A549 (cell line): ENCODE results near the gene SLC22A2. TPM values are rescaled to one million over a fixed set of nuclear protein-coding genes. Genes with fewer than 3 reads are reported as not detected.

Source experiments
- ATAC-seq, 2 experiments: fragments of 200-7000 bp in 1 of 2; fragments of >200 bp in 1 of 2; cut with Nextera tagmentation in 1 of 2; cut with Tn5 transposase in 1 of 2; 3 replicates each; pipeline versions ENCODE4 v1.8.0 to v1.9.1; 2018 to 2020; ENCODE audit warnings: mild to moderate bottlenecking in 1 of 2, moderate library complexity in 1 of 2
- CTCF ChIA-PET: fragments of 300-600 bp; sonication (Branson Sonifier 250); formaldehyde crosslinking; extraction: SDS; loops from one replicate; lab custom pipeline; 2021; ENCODE audit warnings: antibody characterized with exemption, inconsistent platforms; lab: Yijun Ruan, JAX
- POLR2A ChIA-PET: fragments of 350-600 bp; formaldehyde crosslinking; extraction: SDS; loops from one replicate; lab custom pipeline; 2021; ENCODE audit warnings: antibody characterized with exemption, inconsistent platforms; lab: Yijun Ruan, JAX
- DNase-seq, 2 experiments: peaks; one replicate each; pipeline versions ENCODE4 v3.0.0 to v3.0.0-alpha.2; 2011 to 2016; ENCODE audit warnings: low read depth in 1 of 2, low spot score in 1 of 2
- FAIRE-seq: peaks from 2 replicates; lab custom pipeline; 2011; peaks lifted over from hg19 to GRCh38; lab: Jason Lieb, UNC
- H3K27ac ChIP-seq, 2 experiments: fragments of >200 bp; sonication (Bioruptor Twin); formaldehyde crosslinking; 3 replicates each; pipeline ENCODE4 v1.5.1; 2016 to 2017
- H3K4me1 ChIP-seq: fragments of >200 bp; sonication (Bioruptor Twin); formaldehyde crosslinking; 3 replicates; pipeline ENCODE4 v1.6.1; 2016
- H3K4me2 ChIP-seq: fragments of >200 bp; sonication (Bioruptor Twin); formaldehyde crosslinking; 3 replicates; pipeline ENCODE4 v1.6.1; 2016
- H3K4me3 ChIP-seq: fragments of >200 bp; sonication (Bioruptor Twin); formaldehyde crosslinking; 3 replicates; pipeline ENCODE4 v1.5.1; 2016
- H3K9me3 ChIP-seq: fragments of >200 bp; sonication (Bioruptor Twin); formaldehyde crosslinking; 3 replicates; pipeline ENCODE4 v1.6.1; 2016
- BCL3 ChIP-seq: fragments of >200 bp; sonication (Bioruptor Twin); formaldehyde crosslinking; IDR thresholded peaks from 3 replicates; pipeline ENCODE4 v1.6.1; 2016
- CHD2 ChIP-seq: fragments of 150-350 bp; IDR thresholded peaks from 2 replicates; pipeline ENCODE4 v1.6.1; 2014; ENCODE audit warnings: low read length; ENCODE audit not compliant: partially characterized antibody
- CHD4 ChIP-seq: fragments of 200-600 bp; sonication (generic); IDR thresholded peaks from 2 replicates; pipeline ENCODE4 v1.6.1; 2016; ENCODE audit warnings: antibody characterized with exemption, mild to moderate bottlenecking, borderline replicate concordance
- EHMT2 ChIP-seq: fragments of 200-600 bp; sonication (generic); IDR thresholded peaks from 2 replicates; pipeline ENCODE4 v1.6.1; 2016; ENCODE audit warnings: antibody characterized with exemption, low read depth, mild to moderate bottlenecking, moderate library complexity
- ELK1 ChIP-seq: fragments of 150-350 bp; IDR thresholded peaks from 2 replicates; pipeline ENCODE4 v1.6.1; 2014; ENCODE audit warnings: low read depth, mild to moderate bottlenecking, low read length
- EP300 ChIP-seq, 2 experiments: fragments of >200 bp; sonication (Bioruptor Twin); formaldehyde crosslinking; IDR thresholded peaks; 2 replicates in 1 of 2; 3 replicates in 1 of 2; pipeline ENCODE4 v1.6.1; 2016 to 2017
- FOSB ChIP-seq: fragments of 250-450 bp; sonication (Bioruptor Pico); IDR thresholded peaks from 2 replicates; pipeline ENCODE4 v1.5.0; 2020; ENCODE audit warnings: mild to moderate bottlenecking, moderate library complexity
- GATA3 ChIP-seq: IDR thresholded peaks from 2 replicates; pipeline ENCODE4 v1.6.1; 2012; ENCODE audit warnings: borderline replicate concordance
- HDAC2 ChIP-seq: fragments of 200-600 bp; sonication (generic); IDR thresholded peaks from 2 replicates; pipeline ENCODE4 v1.6.1; 2016
- HEYL ChIP-seq: fragments of 250-450 bp; sonication (Bioruptor Pico); IDR thresholded peaks from 2 replicates; pipeline ENCODE4 v1.8.0; 2021; ENCODE audit warnings: mild to moderate bottlenecking, moderate library complexity
- HMGXB4 ChIP-seq: fragments of 250-450 bp; sonication (Bioruptor Pico); IDR thresholded peaks from 2 replicates; pipeline ENCODE4 v1.5.0; 2021; ENCODE audit warnings: mild to moderate bottlenecking, moderate library complexity, borderline replicate concordance
- JUN ChIP-seq, 2 experiments: fragments of >200 bp; sonication (Bioruptor Twin); formaldehyde crosslinking; IDR thresholded peaks; 2 replicates in 1 of 2; 3 replicates in 1 of 2; pipeline ENCODE4 v1.6.1; 2016 to 2017
- JUNB ChIP-seq: fragments of >200 bp; sonication (Bioruptor Twin); formaldehyde crosslinking; IDR thresholded peaks from 2 replicates; pipeline ENCODE4 v1.6.1; 2016
- MAFK ChIP-seq: fragments of 450-650 bp; IDR thresholded peaks from 2 replicates; pipeline ENCODE4 v1.6.1; 2014; ENCODE audit not compliant: partially characterized antibody
- MAX ChIP-seq: IDR thresholded peaks from 2 replicates; pipeline ENCODE4 v1.6.1; 2012
- MAZ ChIP-seq: fragments of 150-350 bp; IDR thresholded peaks from 2 replicates; pipeline ENCODE4 v1.6.1; 2014; ENCODE audit warnings: antibody characterized with exemption, low read depth, low read length, borderline replicate concordance
- MYC ChIP-seq: IDR thresholded peaks from 2 replicates; pipeline ENCODE4 v1.6.1; 2012; ENCODE audit warnings: mild to moderate bottlenecking, inconsistent platforms, low read length, improper control_type of control experiment, borderline replicate concordance
- NR3C1 ChIP-seq: fragments of >200 bp; sonication (Bioruptor Twin); formaldehyde crosslinking; IDR thresholded peaks from 3 replicates; pipeline ENCODE4 v1.6.1; 2017
- PHF8 ChIP-seq: fragments of 200-600 bp; sonication (generic); IDR thresholded peaks from 2 replicates; pipeline ENCODE4 v1.6.1; 2016; ENCODE audit warnings: low read depth, mild to moderate bottlenecking, antibody characterized with exemption, moderate library complexity, borderline replicate concordance
- RARB ChIP-seq: fragments of 250-450 bp; sonication (Bioruptor Pico); IDR thresholded peaks from 2 replicates; pipeline ENCODE4 v1.8.0; 2021; ENCODE audit warnings: mild to moderate bottlenecking, moderate library complexity
- RCOR1 ChIP-seq: fragments of 150-350 bp; IDR thresholded peaks from 2 replicates; pipeline ENCODE4 v1.6.1; 2014; ENCODE audit warnings: antibody characterized with exemption, low read length, low read depth
- RFX5 ChIP-seq: fragments of 450-650 bp; IDR thresholded peaks from 2 replicates; pipeline ENCODE4 v1.7.1; 2014; ENCODE audit warnings: antibody characterized with exemption, mild to moderate bottlenecking, moderate library complexity
- RNF2 ChIP-seq: fragments of 200-600 bp; sonication (generic); IDR thresholded peaks from 2 replicates; pipeline ENCODE4 v1.6.1; 2016; ENCODE audit warnings: low read depth, mild to moderate bottlenecking, antibody characterized with exemption, moderate library complexity, borderline replicate concordance
- SMC3 ChIP-seq: fragments of >200 bp; sonication (Bioruptor Twin); formaldehyde crosslinking; IDR thresholded peaks from 3 replicates; pipeline ENCODE4 v1.6.1; 2018; ENCODE audit warnings: inconsistent platforms
- TFCP2L1 ChIP-seq: fragments of 250-450 bp; sonication (Bioruptor Pico); IDR thresholded peaks from 2 replicates; pipeline ENCODE4 v1.5.0; 2021; ENCODE audit warnings: mild to moderate bottlenecking
- ZC3H11A ChIP-seq: fragments of 450-650 bp; IDR thresholded peaks from 2 replicates; pipeline ENCODE4 v1.6.1; 2014; ENCODE audit warnings: antibody characterized with exemption, mild to moderate bottlenecking
- ZNF302 ChIP-seq: fragments of 250-450 bp; sonication (Bioruptor Pico); IDR thresholded peaks from 2 replicates; pipeline ENCODE4 v1.9.0; 2021; ENCODE audit warnings: inconsistent platforms, mild to moderate bottlenecking, moderate library complexity
- WGBS: methylation state at CpG from one replicate; pipeline ENCODE4 v1.1.6; 2017; ENCODE audit errors: missing lambda C conversion rate; 5-methylcytosine and 5-hydroxymethylcytosine counted together
- polyA plus RNA-seq, 4 experiments: library from polyadenylated mRNA; depleted of rRNA in 3 of 4; stranded (reverse); fragments of >200 nt; fragmentation: RNase III in 1 of 4; extraction: RNeasy Plus Mini Kit Qiagen cat#74134 plus additional on column Dnase treatment in 1 of 4; gene quantifications; 2 replicates in 3 of 4; 3 replicates in 1 of 4; pipeline ENCODE4 v1.2.3, GENCODE V29; 2011 to 2017
- TF ChIP-seq, protein P1 (sequence below): fragments of 450-650 bp; IDR thresholded peaks from 2 replicates; pipeline ENCODE4 v1.6.1; 2014; ENCODE audit warnings: antibody characterized with exemption

SLC22A2 gene
- polyA plus RNA-seq, 2 of the 4 experiments (the other 2 are of a cell fraction) = 0.04 TPM; not detected in 1

DNA sequence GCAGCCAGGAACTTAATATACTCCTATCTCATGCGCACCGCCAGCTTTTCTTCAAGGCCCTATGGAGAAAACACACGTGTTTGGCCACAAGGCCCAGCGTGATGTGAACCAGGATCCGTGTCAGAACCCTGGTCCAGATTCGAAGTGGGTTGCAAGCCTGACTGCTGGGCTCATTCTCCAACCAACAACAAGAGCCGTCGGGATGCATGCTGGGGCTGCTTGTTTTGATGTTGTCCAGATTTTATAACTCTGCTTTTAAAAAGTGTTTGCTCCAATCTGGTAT, 463 bp upstream of the SLC22A2 start:
- peak overlapping the region in 1 of 2 experiments; percentile 62; a peak in 2 of 6 replicates for H3K27ac ChIP-seq
- no peak for DNase-seq
- POLR2A ChIA-PET = no interaction called here
- TF ChIP-seq HDAC2 (no peak), RCOR1 (no peak), MAFK (no peak), MAZ (no peak), PHF8 (no peak), NR3C1 (no peak), RNF2 (no peak), ELK1 (no peak), SMC3 (no peak)
- TF ChIP-seq, protein P1, sequence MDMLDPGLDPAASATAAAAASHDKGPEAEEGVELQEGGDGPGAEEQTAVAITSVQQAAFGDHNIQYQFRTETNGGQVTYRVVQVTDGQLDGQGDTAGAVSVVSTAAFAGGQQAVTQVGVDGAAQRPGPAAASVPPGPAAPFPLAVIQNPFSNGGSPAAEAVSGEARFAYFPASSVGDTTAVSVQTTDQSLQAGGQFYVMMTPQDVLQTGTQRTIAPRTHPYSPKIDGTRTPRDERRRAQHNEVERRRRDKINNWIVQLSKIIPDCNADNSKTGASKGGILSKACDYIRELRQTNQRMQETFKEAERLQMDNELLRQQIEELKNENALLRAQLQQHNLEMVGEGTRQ = no peak
- TF ChIP-seq, all 56 proteins: peak for 0
- CTCF ChIA-PET = interaction anchor here (0.6 kb wide), 1 partner anchor 95 kb away, joined by 3 read pairs; no protein-coding TSS in a partner anchor
- H3K4me1 ChIP-seq = peaks cover 38% of the 10 kb centered on the region
- ATAC-seq (no peak), FAIRE-seq (no peak)
- WGBS = 94% methylated on average over 8 of the region's 8 CpGs
- no peak overlapping the region for H3K4me3 ChIP-seq
- no peaks in the 10 kb centered on the region for H3K9me3 ChIP-seq
- H3K4me2 ChIP-seq = no peak overlapping the region

DNA sequence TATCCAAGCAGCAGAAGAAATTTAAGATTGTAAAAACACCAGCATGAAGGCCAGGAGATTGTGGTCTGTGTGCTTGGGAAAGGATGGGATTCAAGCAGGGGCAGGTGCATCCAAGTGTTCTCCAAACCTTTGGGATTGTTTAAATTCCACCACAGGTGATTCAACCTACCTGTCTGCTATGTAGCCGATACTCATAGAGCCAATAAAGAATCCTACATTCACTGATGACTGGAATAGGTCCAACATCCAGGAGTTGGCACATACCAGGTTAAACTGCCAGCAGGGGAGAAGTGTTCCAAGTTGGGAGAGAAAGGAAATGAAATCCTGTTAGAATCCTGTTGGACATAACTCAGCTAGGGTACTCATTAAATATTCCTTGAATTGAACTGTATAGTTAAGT, 2.2 kb downstream of the SLC22A2 start:
- no peak for FAIRE-seq

DNA sequence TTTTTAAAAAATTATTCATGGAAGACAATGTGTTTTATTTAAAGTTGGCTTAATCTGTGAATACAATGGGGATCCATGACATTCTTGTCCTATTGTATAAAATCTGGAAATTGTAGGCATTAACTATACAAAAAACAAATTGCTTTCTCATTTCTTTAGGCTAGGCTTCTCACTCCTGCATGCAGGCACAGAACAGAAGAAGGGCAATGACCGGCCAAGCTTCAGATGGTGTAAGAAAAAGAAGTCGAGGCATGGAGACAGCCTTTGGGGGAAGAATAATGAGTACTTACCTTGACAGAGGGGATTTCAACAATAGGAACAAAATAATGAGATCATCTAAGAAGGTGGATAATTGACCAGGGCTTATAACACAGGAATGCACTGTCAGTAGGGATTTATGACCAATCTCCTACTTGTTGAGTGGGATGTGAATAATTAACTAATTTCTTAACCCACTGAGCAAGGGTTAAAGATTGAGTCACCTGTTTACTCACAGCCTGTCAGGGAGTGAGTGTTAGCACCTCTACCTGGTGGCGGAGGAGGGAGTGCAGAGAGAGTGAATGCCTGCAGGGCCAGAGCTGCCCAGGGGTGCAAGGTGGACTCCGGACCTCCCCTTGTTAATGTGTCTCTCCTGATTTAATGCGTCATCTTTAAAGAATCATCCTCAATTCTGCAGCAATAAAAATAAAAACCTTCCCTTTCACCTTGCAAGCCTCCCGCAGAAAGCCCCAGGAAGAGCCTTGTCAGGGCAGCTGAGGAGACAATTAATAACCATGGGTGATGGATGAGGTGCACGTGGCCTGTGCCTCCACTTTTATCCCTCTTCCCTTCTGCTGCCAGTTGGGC, 3.9 kb downstream of the SLC22A2 start:
- ATAC-seq = peak; percentile 96 to 98
- Histone ChIP-seq H3K4me3 (no peak overlapping the region), H3K27ac (peak overlapping the region; percentile 75 to 81), H3K4me2 (peak overlapping the region; percentile 60), H3K9me3 (no peaks in the 10 kb centered on the region), H3K4me1 (peaks cover 58% of the 10 kb centered on the region)
- CTCF ChIA-PET = interaction anchor here (1.2 kb wide), 1 partner anchor 114 kb away, joined by 3 read pairs; no protein-coding TSS in a partner anchor
- FAIRE-seq = peak; percentile 80
- 3% methylated on average over 7 of the region's 7 CpGs for WGBS
- POLR2A ChIA-PET = no interaction called here
- DNase-seq = peak; percentile 77 to 89
- TF ChIP-seq JUNB (peak; percentile 94), ZC3H11A (no peak), GATA3 (peak; percentile 93), BCL3 (peak; percentile 71; the same call in 2 of the 3 replicates), HMGXB4 (CRISPR knock-in tag) (no peak), RNF2 (no peak), ZNF302 (CRISPR knock-in tag) (no peak), EP300 (IDR thresholded peaks at IDR 0.05) (peak; percentile 82 to 85; a peak in 4 of 5 replicates), CHD4 (no peak)
- TF ChIP-seq, protein P1 = 0 out of 2 replicates have a peak, but pooled peaks have one; percentile 11

More for the DNA sequence above, 2.2 kb downstream of the SLC22A2 start:
- DNase-seq (no peak), ATAC-seq (no peak)
- ChIA-PET CTCF (no interaction called here), POLR2A (no interaction called here)
- 71% methylated on average over 1 of the region's 1 CpG for WGBS
- H3K27ac ChIP-seq = peak overlapping the region; percentile 75 to 79
- H3K4me1 ChIP-seq = peaks cover 51% of the 10 kb centered on the region
- TF ChIP-seq JUNB (no peak), MYC (no peak), CHD2 (no peak), NR3C1 (no peak), MAFK (no peak), EHMT2 (no peak), TFCP2L1 (CRISPR knock-in tag) (no peak), HDAC2 (no peak), FOSB (CRISPR knock-in tag) (no peak), MAX (no peak), JUN (IDR thresholded peaks at IDR 0.05) (no peak), RFX5 (no peak), ELK1 (no peak), HEYL (CRISPR knock-in tag) (no peak), RARB (no peak)
- H3K4me3 ChIP-seq = no peak overlapping the region
- H3K9me3 ChIP-seq = no peaks in the 10 kb centered on the region
- H3K4me2 ChIP-seq = peak overlapping the region; percentile 32
